NOMO-1 (cell line): ENCODE measurements around the gene BNIP3.
"Not testable (repeated sequence)": the region's sequence is repeated elsewhere in the genome, so short reads cannot be mapped to it uniquely, and the experiment has no call there.

ENCODE experiments used
- DNase-seq, 2 experiments: peaks; one replicate each; lab custom pipeline; 2025; ENCODE audit not compliant: unreplicated experiment in 2 of 2; lab: John Stamatoyannopoulos, UW

BNIP3 gene

DNA sequence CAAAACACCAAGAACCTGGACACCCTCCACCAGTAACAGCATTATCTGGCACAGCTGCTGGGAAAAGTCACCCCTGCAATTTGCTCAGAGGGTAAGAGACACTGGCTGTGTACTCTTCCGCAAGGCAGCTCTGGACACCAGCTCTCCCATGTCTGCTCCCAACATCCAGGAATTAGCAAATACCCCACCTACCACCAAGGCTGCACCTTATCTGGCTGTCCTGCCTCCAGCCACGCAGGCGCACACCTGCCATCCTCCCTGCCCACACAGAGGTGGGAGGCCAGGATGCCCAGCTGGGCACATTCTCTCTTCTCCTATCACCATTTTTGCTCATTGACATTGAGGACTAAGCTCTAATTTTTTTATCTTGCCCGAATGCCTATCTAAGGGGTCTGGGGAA lies 20.3 kb upstream of the BNIP3 start:
- no peak for DNase-seq

DNA sequence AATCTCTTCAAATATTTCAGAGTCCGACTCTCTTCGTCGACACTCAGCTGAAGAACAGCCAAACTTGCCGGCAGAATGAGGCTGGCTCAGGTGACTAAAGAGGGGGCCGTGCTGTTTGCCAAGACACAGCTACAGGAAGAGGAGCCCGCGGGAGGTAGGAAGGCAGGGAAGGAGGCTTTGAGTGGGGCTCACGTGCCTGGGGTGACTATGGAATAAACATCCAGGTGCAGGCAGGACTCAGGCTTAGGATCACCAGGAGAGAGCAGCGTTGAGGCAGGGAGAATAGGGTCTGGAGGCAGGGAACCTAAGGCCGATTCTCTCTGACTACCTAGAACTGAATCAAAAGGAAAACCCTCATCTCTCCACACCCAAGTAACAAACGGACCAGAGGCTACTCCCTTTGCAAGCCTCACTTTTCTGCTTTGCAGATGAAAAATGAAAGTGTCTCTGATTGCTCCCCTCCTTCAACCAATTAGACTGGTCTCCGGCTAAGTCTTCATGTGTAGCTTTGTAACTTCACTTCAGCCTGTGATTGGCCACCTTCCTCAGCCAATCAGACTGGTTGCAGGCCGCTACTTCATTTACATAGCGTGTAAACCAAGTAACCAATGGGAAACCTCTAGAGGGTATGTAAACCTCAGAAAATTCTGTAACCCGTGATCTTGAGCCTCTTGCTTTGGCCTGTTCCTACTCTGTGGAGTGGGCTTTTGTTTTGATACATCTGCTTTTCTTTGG lies 19.7 kb upstream of the BNIP3 start:
- no peak for DNase-seq

GRCh38 chr10:131998845-131999681 lies 17.3 kb upstream of the BNIP3 start:
- DNase-seq: no peak

- DNase-seq: no peak
Measured at GRCh38 chr10:131998050-131998844, 16.5 kb upstream of the BNIP3 start.

DNA sequence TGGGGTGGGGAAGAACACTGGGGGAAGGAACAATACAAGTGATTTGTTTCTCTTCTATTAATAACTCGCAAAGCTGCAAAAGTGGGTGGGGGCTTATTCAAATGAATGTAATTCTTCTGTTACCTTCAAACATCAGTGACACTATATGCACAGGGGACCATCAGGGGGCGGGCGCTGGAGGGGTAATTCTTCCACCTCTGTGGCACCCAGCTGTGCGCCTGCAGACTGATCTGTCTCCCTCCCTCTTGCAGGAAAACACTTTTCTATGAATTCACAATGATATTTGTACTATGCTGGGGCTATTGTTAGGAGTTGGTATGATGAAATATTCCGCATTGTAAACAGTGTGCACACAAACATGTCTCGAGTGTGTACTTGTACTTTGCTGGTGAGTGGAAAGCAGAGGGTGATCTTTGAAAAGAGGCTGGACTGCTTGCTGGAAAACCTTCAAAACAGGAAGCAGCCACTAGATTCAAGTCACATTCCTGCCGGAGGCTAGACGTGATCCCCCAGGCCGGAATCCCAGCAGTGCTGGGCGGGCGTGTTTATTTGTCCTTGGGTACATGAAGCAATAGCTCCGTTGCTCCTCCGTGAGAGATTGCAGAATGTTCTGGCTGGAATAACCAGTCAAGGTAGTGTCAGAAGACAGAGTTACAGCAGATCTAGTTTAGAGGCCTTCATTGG lies 15.8 kb upstream of the BNIP3 start:
- DNase-seq: no peak

DNA sequence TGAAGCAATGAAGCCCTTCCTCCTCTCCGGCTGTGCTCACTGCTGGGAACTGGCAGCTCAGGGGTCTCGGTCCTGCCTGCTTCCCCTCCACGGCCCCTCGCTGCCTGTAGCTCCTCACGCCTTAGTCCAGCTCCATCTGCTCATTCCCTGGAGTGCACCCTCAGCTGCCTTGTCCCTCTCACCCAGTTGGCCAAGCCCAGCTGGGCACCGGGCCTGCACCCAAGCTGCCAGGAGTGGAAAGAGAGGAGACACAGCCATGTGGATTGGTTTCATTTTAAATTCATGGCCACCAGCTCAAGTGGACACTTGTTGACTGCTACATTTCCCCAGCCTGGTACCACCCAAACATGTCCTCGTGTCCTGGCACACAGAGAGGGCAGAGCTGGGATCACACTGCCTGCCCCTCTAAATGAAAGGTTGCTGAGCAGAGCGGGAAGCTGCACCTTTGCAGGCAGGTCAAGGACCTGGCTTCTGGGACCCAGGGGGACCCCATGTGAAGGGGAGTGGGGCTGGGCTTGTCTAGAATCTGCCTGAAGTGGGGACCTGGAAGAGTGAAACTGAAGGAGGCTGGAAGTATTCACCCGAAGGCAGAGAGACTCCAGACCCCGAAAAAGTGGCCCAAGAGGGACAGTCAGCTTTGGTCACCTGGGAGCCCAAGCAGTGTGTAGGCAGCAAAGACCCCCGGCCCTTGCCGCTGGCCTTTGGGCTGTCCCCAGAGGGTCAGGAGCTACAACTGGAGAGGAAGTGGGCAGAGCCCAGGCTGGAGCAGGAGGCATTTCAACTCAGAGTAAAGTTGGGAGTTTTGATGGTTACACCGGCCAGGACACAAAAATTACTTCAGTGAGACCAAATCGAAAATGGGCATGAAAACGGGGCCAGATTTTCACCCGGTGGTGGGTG lies 15.0 kb upstream of the BNIP3 start:
- DNase-seq: no peak

DNA sequence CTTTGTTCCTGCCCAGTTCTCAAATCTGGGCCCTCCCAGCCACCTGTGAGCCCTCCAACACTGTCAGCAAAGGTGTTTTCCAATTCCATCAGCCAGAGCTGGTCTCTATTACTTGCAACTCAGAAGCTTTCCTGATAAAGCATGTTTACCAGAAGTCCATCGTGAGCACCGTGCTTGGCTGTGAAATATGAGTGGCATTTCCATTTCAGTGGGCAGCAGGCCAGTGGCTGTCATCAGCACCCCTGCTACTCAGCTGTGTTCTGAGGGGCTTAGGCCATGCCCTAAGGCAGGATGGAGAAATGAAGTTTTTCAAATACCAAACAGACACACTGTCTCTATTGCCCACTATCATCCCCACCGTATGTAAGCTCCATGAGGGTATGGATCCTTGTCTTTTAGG lies 12.7 kb upstream of the BNIP3 start:
- no peak for DNase-seq

GRCh38 chr10:131993275-131993674 lies 11.6 kb upstream of the BNIP3 start:
- DNase-seq: no peak

DNA sequence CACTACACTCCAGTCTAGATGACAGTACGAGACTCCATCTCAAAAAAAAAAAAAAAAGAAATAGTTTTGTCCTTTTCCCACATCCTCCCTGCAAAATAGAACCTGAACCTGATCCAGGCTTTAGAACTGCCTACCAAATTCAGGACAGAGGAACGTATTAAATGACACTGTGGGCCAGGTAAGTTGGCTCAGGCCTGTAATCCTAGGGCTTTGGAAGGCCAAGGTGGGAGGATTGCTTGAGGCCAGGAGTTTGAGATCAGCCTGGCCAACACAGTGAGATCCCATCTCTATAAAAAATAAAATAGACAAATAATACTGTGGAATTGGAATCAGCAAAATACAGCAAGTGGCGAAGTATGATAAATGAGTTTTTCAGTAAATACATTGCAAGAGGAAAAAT lies 10.0 kb upstream of the BNIP3 start:
- DNase-seq: no peak

DNA sequence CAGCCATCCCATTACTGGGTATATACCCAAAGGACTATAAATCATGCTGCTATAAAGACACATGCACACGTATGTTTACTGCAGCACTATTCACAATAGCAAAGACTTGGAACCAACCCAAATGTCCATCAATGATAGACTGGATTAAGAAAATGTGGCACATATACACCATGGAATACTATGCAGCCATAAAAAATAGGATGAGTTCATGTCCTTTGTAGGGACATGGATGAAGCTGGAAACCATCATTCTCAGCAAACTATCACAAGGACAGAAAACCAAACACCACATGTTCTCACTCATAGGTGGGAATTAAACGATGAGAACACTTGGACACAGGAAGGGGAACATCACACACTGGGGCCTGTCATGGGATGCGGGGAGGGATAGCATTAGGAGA lies 6.1 kb upstream of the BNIP3 start:
- DNase-seq: not testable (repeated sequence)

- not testable (repeated sequence) for DNase-seq
Measured at GRCh38 chr10:131987301-131987700, 5.6 kb upstream of the BNIP3 start.

GRCh38 chr10:131986851-131987250 lies 5.1 kb upstream of the BNIP3 start:
- DNase-seq: not testable (repeated sequence)

- DNase-seq: no peak
Measured at GRCh38 chr10:131983780-131984179, 2.1 kb upstream of the BNIP3 start.

DNA sequence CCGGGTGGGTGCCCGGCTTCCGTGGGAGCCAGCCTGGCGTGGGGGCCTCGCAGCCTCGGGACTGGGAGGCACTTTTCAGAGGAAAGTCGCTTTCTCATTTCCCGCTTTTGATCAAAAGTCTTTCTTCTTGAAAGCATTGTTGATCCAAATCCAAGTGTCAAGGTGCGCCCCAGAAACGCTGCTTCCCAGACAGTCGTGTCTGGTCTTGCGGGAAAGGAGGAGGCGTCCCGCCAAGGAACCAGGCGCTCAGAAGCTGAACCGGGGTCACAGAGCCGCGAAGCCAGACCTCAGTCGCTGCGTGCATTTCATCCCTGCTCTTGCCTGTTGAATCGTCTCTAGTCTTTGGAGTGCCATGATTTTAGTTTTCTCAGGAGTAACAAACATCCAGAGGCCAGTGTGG lies 1.1 kb upstream of the BNIP3 start:
- DNase-seq: no peak

DNA sequence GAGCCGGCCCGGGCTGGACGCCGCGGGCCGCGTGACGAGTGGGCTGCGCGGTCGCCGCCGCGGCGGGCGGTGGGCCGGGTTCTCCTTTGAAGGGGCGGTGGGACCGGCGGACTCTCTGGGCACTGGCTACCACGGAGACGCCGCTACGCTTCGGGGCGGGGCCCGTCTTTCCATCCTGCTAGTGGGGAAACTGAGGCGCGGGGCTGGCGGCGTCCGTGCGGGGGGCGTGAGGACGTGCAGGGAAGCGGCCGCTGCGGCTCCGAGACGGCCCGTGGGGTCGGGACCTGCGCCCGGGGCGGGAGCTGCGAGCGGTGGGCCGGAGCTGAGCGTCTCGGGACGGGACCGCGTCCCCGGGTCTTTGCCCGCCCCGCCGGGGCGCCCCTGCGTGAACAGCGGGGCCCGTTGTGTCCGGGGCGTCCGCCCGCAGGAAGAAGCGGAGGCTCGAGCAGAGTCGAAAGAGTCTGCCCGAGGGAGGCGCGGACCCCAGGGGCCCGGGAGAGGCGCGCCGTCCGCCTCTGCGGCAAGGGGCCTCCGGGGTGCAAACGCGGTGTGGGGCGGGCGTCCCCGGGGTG lies 548 bp upstream of the BNIP3 start:
- DNase-seq: no peak

- DNase-seq: no peak
Measured at GRCh38 chr10:131980761-131981428, 828 bp downstream of the BNIP3 start.

- no peak for DNase-seq
Measured at GRCh38 chr10:131980321-131980720, 1.4 kb downstream of the BNIP3 start.

GRCh38 chr10:131979821-131980270 lies 1.9 kb downstream of the BNIP3 start:
- DNase-seq: no peak

DNA sequence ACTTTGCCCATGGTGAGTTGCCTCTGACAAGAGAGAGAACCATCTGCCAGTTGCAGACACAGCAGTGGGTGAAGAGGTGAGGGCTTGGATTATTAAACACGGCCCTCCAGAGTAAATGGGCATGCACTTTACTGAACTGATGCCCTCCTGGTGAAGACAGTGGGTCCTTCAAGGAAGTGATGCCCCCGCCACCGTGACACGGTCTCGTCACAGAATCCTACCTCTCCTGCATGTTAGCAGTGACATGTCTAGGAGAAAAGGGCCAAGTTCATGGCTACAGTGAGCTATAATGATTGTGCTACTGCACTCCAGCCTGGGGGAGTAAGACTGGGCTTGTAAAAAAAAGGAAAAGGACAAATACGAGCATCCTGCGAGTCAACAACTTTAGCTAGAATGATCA lies 2.4 kb downstream of the BNIP3 start:
- DNase-seq: no peak
